CD4-positive, alpha-beta memory T cell (primary cell): ENCODE results near the gene LCN1. TPM values are rescaled to one million over a fixed set of nuclear protein-coding genes. Genes with fewer than 3 reads are reported as not detected.

Experiments used
- CTCF ChIA-PET: fragments of 350-600 bp; sonication (Branson Sonifier 250); formaldehyde crosslinking; loops from one replicate; lab custom pipeline; 2021; ENCODE audit warnings: inconsistent platforms; ENCODE audit not compliant: partially characterized antibody; lab: Charles Lee
- POLR2A ChIA-PET: fragments of 350-600 bp; sonication (Branson Sonifier 250); formaldehyde crosslinking; loops from one replicate; lab custom pipeline; 2021; ENCODE audit not compliant: partially characterized antibody; lab: Charles Lee
- DNase-seq, 5 donors: peaks; one replicate each; pipeline versions ENCODE4 v3.0.0 to v3.0.0-alpha.2; 2020 to 2022; ENCODE audit warnings: mixed read lengths in 1 of 5
- H3K27ac ChIP-seq: one replicate; pipeline ENCODE4 v1.7.0; 2013; ENCODE audit warnings: low read depth, low read length
- H3K27me3 ChIP-seq: 2 replicates; pipeline ENCODE4 v1.7.0; 2013; ENCODE audit warnings: mild to moderate bottlenecking, low read length, moderate library complexity; ENCODE audit not compliant: insufficient read depth
- H3K36me3 ChIP-seq: 2 replicates; pipeline ENCODE4 v1.7.0; 2013; ENCODE audit warnings: mild to moderate bottlenecking, low read length, moderate library complexity; ENCODE audit not compliant: insufficient read depth
- H3K4me1 ChIP-seq: 2 replicates; pipeline ENCODE4 v1.7.0; 2013; ENCODE audit warnings: mild to moderate bottlenecking, low read length, moderate library complexity; ENCODE audit not compliant: insufficient read depth
- H3K4me3 ChIP-seq, 2 donors: one replicate each; pipeline ENCODE4 v1.7.0; 2013; ENCODE audit warnings: low read length in 2 of 2, mild to moderate bottlenecking in 1 of 2
- H3K9me3 ChIP-seq, 2 donors: one replicate each; pipeline ENCODE4 v1.7.0; 2013; ENCODE audit warnings: low read length in 2 of 2, control low read depth in 1 of 2; ENCODE audit not compliant: control insufficient read depth in 1 of 2
- H3K27ac Mint-ChIP-seq, 7 donors: one replicate each; pipeline ENCODE4 v1.8.0; 2020 to 2021; ENCODE audit warnings: mixed read lengths in 7 of 7, mild to moderate bottlenecking in 6 of 7, inconsistent platforms in 3 of 7, moderate library complexity in 3 of 7
- H3K27me3 Mint-ChIP-seq, 2 donors: one replicate each; pipeline ENCODE4 v1.8.0; 2020 to 2021; ENCODE audit warnings: mixed read lengths in 2 of 2
- H3K36me3 Mint-ChIP-seq, 2 donors: one replicate each; pipeline ENCODE4 v1.8.0; 2020 to 2021; ENCODE audit warnings: mixed read lengths in 2 of 2, inconsistent platforms in 1 of 2, mild to moderate bottlenecking in 1 of 2
- H3K4me1 Mint-ChIP-seq, 4 donors: one replicate each; pipeline ENCODE4 v1.8.0; 2020 to 2021; ENCODE audit warnings: mixed read lengths in 4 of 4, mild to moderate bottlenecking in 1 of 4
- H3K4me3 Mint-ChIP-seq, 8 donors: one replicate each; pipeline ENCODE4 v1.8.0; 2020 to 2021; ENCODE audit warnings: mixed read lengths in 8 of 8, mild to moderate bottlenecking in 7 of 8, moderate library complexity in 6 of 8, inconsistent platforms in 3 of 8
- H3K9me3 Mint-ChIP-seq, 8 donors: one replicate each; pipeline ENCODE4 v1.8.0; 2020 to 2021; ENCODE audit warnings: mixed read lengths in 8 of 8, mild to moderate bottlenecking in 5 of 8, inconsistent platforms in 3 of 8, moderate library complexity in 1 of 8
- intact Hi-C: fragments of 100-400 bp; cut with micrococcal nuclease; formaldehyde crosslinking; loops from one replicate; pipeline ENCODE4 v1.15.1; 2023
- polyA plus RNA-seq, 2 donors: library from polyadenylated mRNA; unstranded; fragments of 300-500 nt; fragmentation: Illumina TruSeq; gene quantifications; one replicate each; pipeline ENCODE4 v1.2.3, GENCODE V29; 2021
- total RNA-seq, 2 experiments: library from RNA; stranded (reverse); gene quantifications; one replicate each; pipeline ENCODE4 v1.2.3, GENCODE V29; 2021

The LCN1 gene
- total and polyA plus RNA-seq, 4 experiments from 2014 or later = not detected

- H3K4me1 ChIP-seq = peaks cover 16% of the 10 kb centered on the region
- H3K9me3 ChIP-seq = no peaks in the 10 kb centered on the region
- H3K27me3 ChIP-seq = peaks cover 16% of the 10 kb centered on the region
- intact Hi-C loops = no loop called here
- Mint-ChIP-seq H3K9me3 (peaks cover 0 to 1% (median 0%) of the 10 kb centered on the region in 8 donors), H3K27me3 (peaks cover 18 to 25% of the 10 kb centered on the region in 2 donors), H3K4me1 (peaks cover 0 to 22% (median 14%) of the 10 kb centered on the region in 4 donors), H3K4me3 (peak overlapping the region; percentile 86 to 93 (median 88)), H3K36me3 (peaks cover 0 to 3% of the 10 kb centered on the region in 2 donors), H3K27ac (peak overlapping the region in 2 of 7 donors; percentile 36 to 47)
- ChIA-PET CTCF (interaction anchor here (1.2 kb wide), 1 partner anchor 9 kb away, joined by 4 read pairs; no protein-coding TSS in a partner anchor), POLR2A (no interaction called here)
- no peak for DNase-seq
- no peak overlapping the region for H3K4me3 ChIP-seq
- no peaks in the 10 kb centered on the region for H3K36me3 ChIP-seq
- H3K27ac ChIP-seq = no peak overlapping the region
These were observed 42.3 kb upstream of the LCN1 start for GRCh38 chr9:135478829-135479468.

- no peak for DNase-seq
- Mint-ChIP-seq H3K27ac (peak within 1 kb of the TSS in 2 of 7 donors; percentile 36 to 47), H3K27me3 (peaks cover 18 to 25% of the 10 kb centered on the region in 2 donors), H3K4me1 (peaks cover 0 to 22% (median 14%) of the 10 kb centered on the region in 4 donors), H3K4me3 (peak within 1 kb of the TSS; percentile 86 to 93 (median 88)), H3K9me3 (peaks cover 0 to 1% (median 0%) of the 10 kb centered on the region in 8 donors), H3K36me3 (peaks cover 0 to 3% of the 10 kb centered on the region in 2 donors)
- Histone ChIP-seq H3K9me3 (no peaks in the 10 kb centered on the region), H3K4me3 (peak within 1 kb of the TSS in 1 of 2 donors; percentile 57), H3K36me3 (no peaks in the 10 kb centered on the region), H3K27ac (no peak within 1 kb of the TSS), H3K27me3 (peaks cover 16% of the 10 kb centered on the region), H3K4me1 (peaks cover 16% of the 10 kb centered on the region)
- ChIA-PET CTCF (interaction anchor here (0.9 to 2.1 kb wide), 2 partner anchors 10 to 25 kb away, joined by 3 to 5 read pairs; no protein-coding TSS in a partner anchor), POLR2A (interaction anchor here (1.3 to 1.5 kb wide), 2 partner anchors 11 to 25 kb away, joined by 5 read pairs; no protein-coding TSS in a partner anchor)
- intact Hi-C loops = no loop called here
These were observed 41.7 kb upstream of the LCN1 start, which contains the start of gene PPP1R26 for GRCh38 chr9:135479469-135480052. Gene PPP1R26 (plus strand): TSS chr9:135479782. CDS start chr9:135484511, 4,729 bp downstream.

- Mint-ChIP-seq H3K4me3 (peak overlapping the region; percentile 51 to 69 (median 62)), H3K9me3 (peaks cover 0 to 1% (median 0%) of the 10 kb centered on the region in 8 donors), H3K27me3 (peaks cover 21 to 25% of the 10 kb centered on the region in 2 donors), H3K27ac (no peak overlapping the region), H3K36me3 (peaks cover 0 to 3% of the 10 kb centered on the region in 2 donors), H3K4me1 (peaks cover 0 to 22% (median 14%) of the 10 kb centered on the region in 4 donors)
- H3K4me1 ChIP-seq = peaks cover 16% of the 10 kb centered on the region
- peak overlapping the region in 1 of 2 donors; percentile 57 for H3K4me3 ChIP-seq
- no peak overlapping the region for H3K27ac ChIP-seq
- no peaks in the 10 kb centered on the region for H3K9me3 ChIP-seq
- ChIA-PET POLR2A (interaction anchor here (0.6 to 1.5 kb wide), 3 partner anchors 11 to 24 kb away, joined by 4 to 5 read pairs (median 5); a partner anchor contains a TSS), CTCF (interaction anchor here (0.9 to 2.1 kb wide), 2 partner anchors 9 to 25 kb away, joined by 3 to 5 read pairs; no protein-coding TSS in a partner anchor)
- intact Hi-C loops = no loop called here
- H3K27me3 ChIP-seq = peaks cover 16% of the 10 kb centered on the region
- H3K36me3 ChIP-seq = no peaks in the 10 kb centered on the region
- DNase-seq = no peak
These were observed 40.9 kb upstream of the LCN1 start for GRCh38 chr9:135480071-135480939.

- Mint-ChIP-seq H3K4me3 (peak overlapping the region; percentile 51 to 69 (median 62)), H3K4me1 (peaks cover 0 to 22% (median 12%) of the 10 kb centered on the region in 4 donors), H3K27ac (no peak overlapping the region), H3K27me3 (peaks cover 21 to 22% of the 10 kb centered on the region in 2 donors), H3K9me3 (peaks cover 0 to 1% (median 0%) of the 10 kb centered on the region in 8 donors), H3K36me3 (peaks cover 0 to 3% of the 10 kb centered on the region in 2 donors)
- CTCF ChIA-PET = interaction anchor here (2.1 kb wide), 1 partner anchor 24 kb away, joined by 5 read pairs; no protein-coding TSS in a partner anchor
- DNase-seq = no peak
- Histone ChIP-seq H3K9me3 (no peaks in the 10 kb centered on the region), H3K4me3 (peak overlapping the region in 1 of 2 donors; percentile 57), H3K27ac (no peak overlapping the region), H3K4me1 (peaks cover 16% of the 10 kb centered on the region), H3K36me3 (no peaks in the 10 kb centered on the region), H3K27me3 (peaks cover 16% of the 10 kb centered on the region)
- intact Hi-C loops = no loop called here
- POLR2A ChIA-PET = interaction anchor here (1.3 to 1.5 kb wide), 2 partner anchors 12 to 24 kb away, joined by 5 read pairs; no protein-coding TSS in a partner anchor
These were observed 40.3 kb upstream of the LCN1 start for GRCh38 chr9:135480940-135481310.

GRCh38 chr9:135482015-135482754, 39.1 kb upstream of the LCN1 start:
- Mint-ChIP-seq H3K36me3 (peaks cover 0 to 3% of the 10 kb centered on the region in 2 donors), H3K4me1 (peaks cover 0 to 22% (median 12%) of the 10 kb centered on the region in 4 donors), H3K27ac (no peak overlapping the region), H3K27me3 (peaks cover 21 to 22% of the 10 kb centered on the region in 2 donors), H3K9me3 (peaks cover 0 to 1% (median 0%) of the 10 kb centered on the region in 8 donors), H3K4me3 (peak overlapping the region in 7 of 8 donors; percentile 26 to 76 (median 51))
- no peaks in the 10 kb centered on the region for H3K36me3 ChIP-seq
- POLR2A ChIA-PET = no interaction called here
- H3K4me1 ChIP-seq = peaks cover 16% of the 10 kb centered on the region
- DNase-seq = no peak
- no peak overlapping the region for H3K27ac ChIP-seq
- peaks cover 16% of the 10 kb centered on the region for H3K27me3 ChIP-seq
- intact Hi-C loops = no loop called here
- H3K4me3 ChIP-seq = no peak overlapping the region
- CTCF ChIA-PET = interaction anchor here (1.0 to 1.2 kb wide), 2 partner anchors 13 to 22 kb away, joined by 3 read pairs; no protein-coding TSS in a partner anchor
- no peaks in the 10 kb centered on the region for H3K9me3 ChIP-seq
